H1 (cell line): ENCODE measurements around the gene WRAP53. TPM values are rescaled to one million over a fixed set of nuclear protein-coding genes. Genes with fewer than 3 reads are reported as not detected.

Experiments
- BRCA1 ChIP-seq: IDR thresholded peaks from 2 replicates; pipeline ENCODE4 v1.6.1; 2012; ENCODE audit warnings: low read depth, low read length, improper control_type of control experiment
- CTBP2 ChIP-seq: IDR thresholded peaks from 2 replicates; pipeline ENCODE4 v1.7.0; 2011; ENCODE audit warnings: borderline replicate concordance, mild to moderate bottlenecking, moderate library complexity, mixed read lengths, low read length; ENCODE audit not compliant: insufficient read depth, insufficient read length
- EGR1 ChIP-seq: IDR thresholded peaks from 2 replicates; pipeline ENCODE4 v1.6.1; 2011; ENCODE audit warnings: low read depth, low read length, borderline replicate concordance
- HDAC6 ChIP-seq: IDR thresholded peaks from one replicate; pipeline ENCODE4 v1.7.1; 2012; ENCODE audit warnings: low read depth, mild to moderate bottlenecking, inconsistent platforms, low read length, moderate library complexity
- RAD21 ChIP-seq, 2 experiments: IDR thresholded peaks in 1 of 2; conservative IDR thresholded peaks in 1 of 2; 2 replicates each; pipeline ENCODE4 v1.6.1; 2011; ENCODE audit warnings: low read depth in 2 of 2, low read length in 2 of 2, improper control_type of control experiment in 1 of 2, inconsistent platforms in 1 of 2, mild to moderate bottlenecking in 1 of 2, moderate library complexity in 1 of 2
- TAF7 ChIP-seq: optimal IDR thresholded peaks from 2 replicates; pipeline ENCODE3; 2011; ENCODE audit warnings: low read depth, mild to moderate bottlenecking, inconsistent platforms, low read length, moderate library complexity, borderline replicate concordance
- polyA plus RNA-seq, 7 experiments: library from polyadenylated mRNA; depleted of rRNA in 3 of 7; stranded (reverse) in 5 of 7; unstranded in 2 of 7; fragments of >200 nt in 5 of 7; fragments of 200-250 nt in 2 of 7; gene quantifications; 1 replicate in 5 of 7; 2 replicates in 1 of 7; 4 replicates in 1 of 7; pipeline versions ENCODE4 v1.2.1 to v1.2.3, GENCODE V29; 2011 to 2013; ENCODE audit warnings: missing spikeins in 2 of 7, mixed read lengths in 2 of 7
- total RNA-seq: library from RNA; stranded (reverse); fragmentation: NEBNext Ultra II Directional; extraction: Animal tissue kit (Norgen Biotek cat#: 25700); gene quantifications from 2 replicates; pipeline ENCODE4 v1.2.1, GENCODE V29; 2021
- TF ChIP-seq, protein P1 (sequence below): fragments of 300-600 bp; sonication (generic); IDR thresholded peaks from 2 replicates; pipeline ENCODE4 v1.7.1; 2012; ENCODE audit warnings: low read length, moderate library complexity, mild to moderate bottlenecking, inconsistent platforms; ENCODE audit not compliant: insufficient replicate concordance
- TF ChIP-seq, protein P2 (sequence below): IDR thresholded peaks from 2 replicates; pipeline ENCODE4 v1.6.1; 2012; ENCODE audit warnings: inconsistent platforms

The WRAP53 gene
- total and polyA plus RNA-seq, 2 of the 8 experiments (the other 6 are each of a cell fraction or from before 2014, with no cell fraction given) = 29.2 to 30.1 TPM

DNA sequence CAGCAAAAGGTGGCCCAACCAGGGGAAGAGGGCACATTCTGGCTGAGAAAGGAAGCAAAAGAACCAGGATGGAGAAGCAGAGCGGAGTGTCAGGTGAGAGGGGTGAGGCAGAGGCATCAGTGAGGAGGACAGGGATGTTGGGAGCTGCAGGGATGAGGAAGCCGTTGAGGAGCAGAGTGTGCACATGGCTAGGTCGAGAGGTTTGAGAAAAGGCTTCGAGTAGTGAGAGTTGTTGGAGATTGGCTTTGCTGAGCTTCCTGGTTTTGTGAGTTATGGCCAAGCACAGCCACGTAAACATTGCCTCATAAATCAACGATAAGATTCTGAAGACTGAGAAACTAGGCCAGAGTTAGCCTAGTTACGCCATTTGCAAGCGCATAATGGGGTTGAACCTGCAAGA is 56.1 kb downstream of the WRAP53 start (continued):
- TF ChIP-seq, protein P1, sequence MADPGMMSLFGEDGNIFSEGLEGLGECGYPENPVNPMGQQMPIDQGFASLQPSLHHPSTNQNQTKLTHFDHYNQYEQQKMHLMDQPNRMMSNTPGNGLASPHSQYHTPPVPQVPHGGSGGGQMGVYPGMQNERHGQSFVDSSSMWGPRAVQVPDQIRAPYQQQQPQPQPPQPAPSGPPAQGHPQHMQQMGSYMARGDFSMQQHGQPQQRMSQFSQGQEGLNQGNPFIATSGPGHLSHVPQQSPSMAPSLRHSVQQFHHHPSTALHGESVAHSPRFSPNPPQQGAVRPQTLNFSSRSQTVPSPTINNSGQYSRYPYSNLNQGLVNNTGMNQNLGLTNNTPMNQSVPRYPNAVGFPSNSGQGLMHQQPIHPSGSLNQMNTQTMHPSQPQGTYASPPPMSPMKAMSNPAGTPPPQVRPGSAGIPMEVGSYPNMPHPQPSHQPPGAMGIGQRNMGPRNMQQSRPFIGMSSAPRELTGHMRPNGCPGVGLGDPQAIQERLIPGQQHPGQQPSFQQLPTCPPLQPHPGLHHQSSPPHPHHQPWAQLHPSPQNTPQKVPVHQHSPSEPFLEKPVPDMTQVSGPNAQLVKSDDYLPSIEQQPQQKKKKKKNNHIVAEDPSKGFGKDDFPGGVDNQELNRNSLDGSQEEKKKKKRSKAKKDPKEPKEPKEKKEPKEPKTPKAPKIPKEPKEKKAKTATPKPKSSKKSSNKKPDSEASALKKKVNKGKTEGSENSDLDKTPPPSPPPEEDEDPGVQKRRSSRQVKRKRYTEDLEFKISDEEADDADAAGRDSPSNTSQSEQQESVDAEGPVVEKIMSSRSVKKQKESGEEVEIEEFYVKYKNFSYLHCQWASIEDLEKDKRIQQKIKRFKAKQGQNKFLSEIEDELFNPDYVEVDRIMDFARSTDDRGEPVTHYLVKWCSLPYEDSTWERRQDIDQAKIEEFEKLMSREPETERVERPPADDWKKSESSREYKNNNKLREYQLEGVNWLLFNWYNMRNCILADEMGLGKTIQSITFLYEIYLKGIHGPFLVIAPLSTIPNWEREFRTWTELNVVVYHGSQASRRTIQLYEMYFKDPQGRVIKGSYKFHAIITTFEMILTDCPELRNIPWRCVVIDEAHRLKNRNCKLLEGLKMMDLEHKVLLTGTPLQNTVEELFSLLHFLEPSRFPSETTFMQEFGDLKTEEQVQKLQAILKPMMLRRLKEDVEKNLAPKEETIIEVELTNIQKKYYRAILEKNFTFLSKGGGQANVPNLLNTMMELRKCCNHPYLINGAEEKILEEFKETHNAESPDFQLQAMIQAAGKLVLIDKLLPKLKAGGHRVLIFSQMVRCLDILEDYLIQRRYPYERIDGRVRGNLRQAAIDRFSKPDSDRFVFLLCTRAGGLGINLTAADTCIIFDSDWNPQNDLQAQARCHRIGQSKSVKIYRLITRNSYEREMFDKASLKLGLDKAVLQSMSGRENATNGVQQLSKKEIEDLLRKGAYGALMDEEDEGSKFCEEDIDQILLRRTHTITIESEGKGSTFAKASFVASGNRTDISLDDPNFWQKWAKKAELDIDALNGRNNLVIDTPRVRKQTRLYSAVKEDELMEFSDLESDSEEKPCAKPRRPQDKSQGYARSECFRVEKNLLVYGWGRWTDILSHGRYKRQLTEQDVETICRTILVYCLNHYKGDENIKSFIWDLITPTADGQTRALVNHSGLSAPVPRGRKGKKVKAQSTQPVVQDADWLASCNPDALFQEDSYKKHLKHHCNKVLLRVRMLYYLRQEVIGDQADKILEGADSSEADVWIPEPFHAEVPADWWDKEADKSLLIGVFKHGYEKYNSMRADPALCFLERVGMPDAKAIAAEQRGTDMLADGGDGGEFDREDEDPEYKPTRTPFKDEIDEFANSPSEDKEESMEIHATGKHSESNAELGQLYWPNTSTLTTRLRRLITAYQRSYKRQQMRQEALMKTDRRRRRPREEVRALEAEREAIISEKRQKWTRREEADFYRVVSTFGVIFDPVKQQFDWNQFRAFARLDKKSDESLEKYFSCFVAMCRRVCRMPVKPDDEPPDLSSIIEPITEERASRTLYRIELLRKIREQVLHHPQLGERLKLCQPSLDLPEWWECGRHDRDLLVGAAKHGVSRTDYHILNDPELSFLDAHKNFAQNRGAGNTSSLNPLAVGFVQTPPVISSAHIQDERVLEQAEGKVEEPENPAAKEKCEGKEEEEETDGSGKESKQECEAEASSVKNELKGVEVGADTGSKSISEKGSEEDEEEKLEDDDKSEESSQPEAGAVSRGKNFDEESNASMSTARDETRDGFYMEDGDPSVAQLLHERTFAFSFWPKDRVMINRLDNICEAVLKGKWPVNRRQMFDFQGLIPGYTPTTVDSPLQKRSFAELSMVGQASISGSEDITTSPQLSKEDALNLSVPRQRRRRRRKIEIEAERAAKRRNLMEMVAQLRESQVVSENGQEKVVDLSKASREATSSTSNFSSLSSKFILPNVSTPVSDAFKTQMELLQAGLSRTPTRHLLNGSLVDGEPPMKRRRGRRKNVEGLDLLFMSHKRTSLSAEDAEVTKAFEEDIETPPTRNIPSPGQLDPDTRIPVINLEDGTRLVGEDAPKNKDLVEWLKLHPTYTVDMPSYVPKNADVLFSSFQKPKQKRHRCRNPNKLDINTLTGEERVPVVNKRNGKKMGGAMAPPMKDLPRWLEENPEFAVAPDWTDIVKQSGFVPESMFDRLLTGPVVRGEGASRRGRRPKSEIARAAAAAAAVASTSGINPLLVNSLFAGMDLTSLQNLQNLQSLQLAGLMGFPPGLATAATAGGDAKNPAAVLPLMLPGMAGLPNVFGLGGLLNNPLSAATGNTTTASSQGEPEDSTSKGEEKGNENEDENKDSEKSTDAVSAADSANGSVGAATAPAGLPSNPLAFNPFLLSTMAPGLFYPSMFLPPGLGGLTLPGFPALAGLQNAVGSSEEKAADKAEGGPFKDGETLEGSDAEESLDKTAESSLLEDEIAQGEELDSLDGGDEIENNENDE = no peak
- TF ChIP-seq BRCA1 = no peak
- TF ChIP-seq RAD21 (IDR thresholded peaks at IDR 0.05 in 1 of 2, conservative IDR thresholded peaks at IDR 0.05 in 1 of 2; ENCODE audit: low read depth in 2 of 2, low read length in 2 of 2) = no peak
- TF ChIP-seq HDAC6 = no peak
- TF ChIP-seq EGR1 = no peak
- TF ChIP-seq, protein P2, sequence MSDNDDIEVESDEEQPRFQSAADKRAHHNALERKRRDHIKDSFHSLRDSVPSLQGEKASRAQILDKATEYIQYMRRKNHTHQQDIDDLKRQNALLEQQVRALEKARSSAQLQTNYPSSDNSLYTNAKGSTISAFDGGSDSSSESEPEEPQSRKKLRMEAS = no peak
- TF ChIP-seq CTBP2 = no peak
- TF ChIP-seq TAF7 = no peak
